ENCODE results near the gene SSBP2.

- TF ChIP-seq POLR2A (IDR thresholded peaks at IDR 0.05) (no peak), CTCF (IDR thresholded peaks at IDR 0.05) (no peak), POLR2AphosphoS5 (IDR thresholded peaks at IDR 0.05) (no peak), EP300 (IDR thresholded peaks at IDR 0.05) (no peak)
Observed at GRCh38 chr5:81747030-81747429, 3.9 kb downstream of the SSBP2 start.

Measured in suprapubic skin (tissue), 4 donors.